A549 (cell line): ENCODE measurements around the gene OPALIN. TPM values are rescaled to one million over a fixed set of nuclear protein-coding genes. Genes with fewer than 3 reads are reported as not detected.
A peak's percentile ranks its signal among the peaks of the same experiment; 100 is the strongest.

Experiments
- ATAC-seq, 2 experiments: fragments of 200-7000 bp in 1 of 2; fragments of >200 bp in 1 of 2; cut with Nextera tagmentation in 1 of 2; cut with Tn5 transposase in 1 of 2; 3 replicates each; pipeline versions ENCODE4 v1.8.0 to v1.9.1; 2018 to 2020; ENCODE audit warnings: mild to moderate bottlenecking in 1 of 2, moderate library complexity in 1 of 2
- CTCF ChIA-PET: fragments of 300-600 bp; sonication (Branson Sonifier 250); formaldehyde crosslinking; extraction: SDS; loops from one replicate; lab custom pipeline; 2021; ENCODE audit warnings: antibody characterized with exemption, inconsistent platforms; lab: Yijun Ruan, JAX
- POLR2A ChIA-PET: fragments of 350-600 bp; formaldehyde crosslinking; extraction: SDS; loops from one replicate; lab custom pipeline; 2021; ENCODE audit warnings: antibody characterized with exemption, inconsistent platforms; lab: Yijun Ruan, JAX
- DNase-seq, 2 experiments: peaks; one replicate each; pipeline versions ENCODE4 v3.0.0 to v3.0.0-alpha.2; 2011 to 2016; ENCODE audit warnings: low read depth in 1 of 2, low spot score in 1 of 2
- FAIRE-seq: peaks from 2 replicates; lab custom pipeline; 2011; peaks lifted over from hg19 to GRCh38; lab: Jason Lieb, UNC
- H3K27ac ChIP-seq, 2 experiments: fragments of >200 bp; sonication (Bioruptor Twin); formaldehyde crosslinking; 3 replicates each; pipeline ENCODE4 v1.5.1; 2016 to 2017
- H3K4me1 ChIP-seq: fragments of >200 bp; sonication (Bioruptor Twin); formaldehyde crosslinking; 3 replicates; pipeline ENCODE4 v1.6.1; 2016
- H3K4me2 ChIP-seq: fragments of >200 bp; sonication (Bioruptor Twin); formaldehyde crosslinking; 3 replicates; pipeline ENCODE4 v1.6.1; 2016
- H3K4me3 ChIP-seq: fragments of >200 bp; sonication (Bioruptor Twin); formaldehyde crosslinking; 3 replicates; pipeline ENCODE4 v1.5.1; 2016
- H3K9me3 ChIP-seq: fragments of >200 bp; sonication (Bioruptor Twin); formaldehyde crosslinking; 3 replicates; pipeline ENCODE4 v1.6.1; 2016
- BHLHE40 ChIP-seq: IDR thresholded peaks from 2 replicates; pipeline ENCODE4 v1.6.1; 2012; ENCODE audit warnings: low read depth, low read length, inconsistent platforms
- CTCF ChIP-seq: fragments of >200 bp; sonication (Bioruptor Twin); formaldehyde crosslinking; IDR thresholded peaks from 3 replicates; pipeline ENCODE4 v1.5.1; 2016
- EHF ChIP-seq: fragments of 250-450 bp; sonication (Bioruptor Pico); IDR thresholded peaks from 2 replicates; pipeline ENCODE4 v1.5.0; 2020; ENCODE audit warnings: mild to moderate bottlenecking
- ESRRA ChIP-seq: fragments of 150-350 bp; IDR thresholded peaks from 2 replicates; pipeline ENCODE4 v1.6.1; 2014; ENCODE audit warnings: mild to moderate bottlenecking, low read length, borderline replicate concordance
- KDM5A ChIP-seq: fragments of 200-600 bp; sonication (generic); IDR thresholded peaks from 2 replicates; pipeline ENCODE4 v1.6.1; 2016; ENCODE audit warnings: antibody characterized with exemption, mild to moderate bottlenecking
- MAZ ChIP-seq: fragments of 150-350 bp; IDR thresholded peaks from 2 replicates; pipeline ENCODE4 v1.6.1; 2014; ENCODE audit warnings: antibody characterized with exemption, low read depth, low read length, borderline replicate concordance
- MYC ChIP-seq: IDR thresholded peaks from 2 replicates; pipeline ENCODE4 v1.6.1; 2012; ENCODE audit warnings: mild to moderate bottlenecking, inconsistent platforms, low read length, improper control_type of control experiment, borderline replicate concordance
- NFE2L2 ChIP-seq: fragments of 150-350 bp; conservative IDR thresholded peaks from 2 replicates; pipeline ENCODE4 v1.6.1; 2014; ENCODE audit warnings: low read length
- POLR2A ChIP-seq: IDR thresholded peaks from 2 replicates; pipeline ENCODE4 v1.6.1; 2012; ENCODE audit warnings: mild to moderate bottlenecking, low read length
- RAD21 ChIP-seq, 2 experiments: fragments of >200 bp in 1 of 2; sonication (Bioruptor Twin) in 1 of 2; formaldehyde crosslinking in 1 of 2; IDR thresholded peaks in 1 of 2; conservative IDR thresholded peaks in 1 of 2; 2 replicates in 1 of 2; 3 replicates in 1 of 2; pipeline ENCODE4 v1.6.1; 2012 to 2018; ENCODE audit warnings: inconsistent platforms in 1 of 2
- RCOR1 ChIP-seq: fragments of 150-350 bp; IDR thresholded peaks from 2 replicates; pipeline ENCODE4 v1.6.1; 2014; ENCODE audit warnings: antibody characterized with exemption, low read length, low read depth
- RFX5 ChIP-seq: fragments of 450-650 bp; IDR thresholded peaks from 2 replicates; pipeline ENCODE4 v1.7.1; 2014; ENCODE audit warnings: antibody characterized with exemption, mild to moderate bottlenecking, moderate library complexity
- RNF2 ChIP-seq: fragments of 200-600 bp; sonication (generic); IDR thresholded peaks from 2 replicates; pipeline ENCODE4 v1.6.1; 2016; ENCODE audit warnings: low read depth, mild to moderate bottlenecking, antibody characterized with exemption, moderate library complexity, borderline replicate concordance
- SMC3 ChIP-seq: fragments of >200 bp; sonication (Bioruptor Twin); formaldehyde crosslinking; IDR thresholded peaks from 3 replicates; pipeline ENCODE4 v1.6.1; 2018; ENCODE audit warnings: inconsistent platforms
- SREBF2 ChIP-seq: fragments of 450-650 bp; IDR thresholded peaks from 2 replicates; pipeline ENCODE4 v1.6.1; 2014; ENCODE audit warnings: mild to moderate bottlenecking, moderate library complexity
- TFCP2L1 ChIP-seq: fragments of 250-450 bp; sonication (Bioruptor Pico); IDR thresholded peaks from 2 replicates; pipeline ENCODE4 v1.5.0; 2021; ENCODE audit warnings: mild to moderate bottlenecking
- ZSCAN20 ChIP-seq: fragments of 250-450 bp; sonication (Bioruptor Pico); IDR thresholded peaks from 2 replicates; pipeline ENCODE4 v1.8.0; 2022; ENCODE audit warnings: mild to moderate bottlenecking, moderate library complexity
- WGBS: methylation state at CpG from one replicate; pipeline ENCODE4 v1.1.6; 2017; ENCODE audit errors: missing lambda C conversion rate; 5-methylcytosine and 5-hydroxymethylcytosine counted together
- polyA plus RNA-seq, 4 experiments: library from polyadenylated mRNA; depleted of rRNA in 3 of 4; stranded (reverse); fragments of >200 nt; fragmentation: RNase III in 1 of 4; extraction: RNeasy Plus Mini Kit Qiagen cat#74134 plus additional on column Dnase treatment in 1 of 4; gene quantifications; 2 replicates in 3 of 4; 3 replicates in 1 of 4; pipeline ENCODE4 v1.2.3, GENCODE V29; 2011 to 2017
- TF ChIP-seq, protein P1 (sequence below): fragments of >200 bp; sonication (Bioruptor Twin); formaldehyde crosslinking; IDR thresholded peaks from 2 replicates; pipeline ENCODE4 v1.6.1; 2016

Gene OPALIN
- polyA plus RNA-seq, 2 of the 4 experiments (the other 2 are of a cell fraction): not detected

- Histone ChIP-seq H3K4me1 (no peaks in the 10 kb centered on the region), H3K9me3 (peaks cover 14% of the 10 kb centered on the region; the same call in 2 of the 3 replicates), H3K27ac (no peak overlapping the region), H3K4me2 (no peak overlapping the region), H3K4me3 (no peak overlapping the region)
- FAIRE-seq (no peak), DNase-seq (no peak), ATAC-seq (no peak)
- 18% methylated on average over 5 of the region's 5 CpGs for WGBS
- ChIA-PET POLR2A (no interaction called here), CTCF (interaction anchor here (0.7 to 3.2 kb wide), 9 partner anchors 8 to 324 kb away, joined by 3 to 15 read pairs (median 5); no protein-coding TSS in a partner anchor)
- TF ChIP-seq EHF (CRISPR knock-in tag) (no peak), POLR2A (no peak), ZSCAN20 (CRISPR knock-in tag) (no peak), BHLHE40 (no peak), KDM5A (no peak)
These were observed 17.3 kb downstream of the OPALIN start for GRCh38 chr10:96341219-96342182.

GRCh38 chr10:96339956-96340904, 18.6 kb downstream of the OPALIN start:
- 26% methylated on average over 7 of the region's 7 CpGs for WGBS
- no peak overlapping the region for H3K4me3 ChIP-seq
- TF ChIP-seq SMC3 (peak; percentile 18; the same call in 1 of the 3 replicates), BHLHE40 (no peak), POLR2A (no peak), RCOR1 (no peak), ESRRA (no peak), RAD21 (conservative IDR thresholded peaks at IDR 0.05 in 1 of 2, IDR thresholded peaks at IDR 0.05 in 1 of 2) (peak; percentile 39 to 58; a peak in 3 of 5 replicates), CTCF (peak; percentile 61), MAZ (no peak), RFX5 (no peak), RNF2 (no peak)
- peaks cover 3% of the 10 kb centered on the region; the same call in 1 of the 3 replicates for H3K9me3 ChIP-seq
- FAIRE-seq (peak; percentile 81), DNase-seq (peak; percentile 36 to 71), ATAC-seq (peak; percentile 67 to 93; a peak in 4 of 6 replicates)
- no peak overlapping the region for H3K27ac ChIP-seq
- H3K4me1 ChIP-seq: no peaks in the 10 kb centered on the region
- no peak overlapping the region for H3K4me2 ChIP-seq
- ChIA-PET CTCF (interaction anchor here (0.6 to 3.2 kb wide), 17 partner anchors 8 to 940 kb away, joined by 3 to 15 read pairs (median 4); partner anchors contain the start of gene DNTT), POLR2A (no interaction called here)

- WGBS: 79% methylated on average over 4 of the region's 4 CpGs
- CTCF ChIA-PET: interaction anchor here (0.6 to 3.2 kb wide), 12 partner anchors 9 to 940 kb away, joined by 3 to 15 read pairs (median 4); partner anchors contain the start of gene DNTT
- no peaks in the 10 kb centered on the region for H3K9me3 ChIP-seq
- DNase-seq (no peak), ATAC-seq (no peak), FAIRE-seq (no peak)
- no peaks in the 10 kb centered on the region for H3K4me1 ChIP-seq
- H3K4me2 ChIP-seq: no peak overlapping the region
- no peak overlapping the region for H3K4me3 ChIP-seq
- TF ChIP-seq CTCF (no peak), MYC (no peak), TFCP2L1 (CRISPR knock-in tag) (no peak), SREBF2 (no peak), NFE2L2 (no peak)
- TF ChIP-seq, protein P1, sequence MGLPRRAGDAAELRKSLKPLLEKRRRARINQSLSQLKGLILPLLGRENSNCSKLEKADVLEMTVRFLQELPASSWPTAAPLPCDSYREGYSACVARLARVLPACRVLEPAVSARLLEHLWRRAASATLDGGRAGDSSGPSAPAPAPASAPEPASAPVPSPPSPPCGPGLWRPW: no peak
- POLR2A ChIA-PET: no interaction called here
- H3K27ac ChIP-seq: no peak overlapping the region
These were observed 19.4 kb downstream of the OPALIN start for GRCh38 chr10:96339383-96339782.
